Osteocyte (in vitro differentiated cells): ENCODE data around the gene RILP. TPM values are rescaled to one million over a fixed set of nuclear protein-coding genes. Genes with fewer than 3 reads are reported as not detected.

ENCODE experiments used
- DNase-seq: peaks from one replicate; pipeline ENCODE4 v3.0.0; 2021; ENCODE audit warnings: mixed read lengths; ENCODE audit not compliant: unreplicated experiment; ENCODE audit errors: extremely low spot score
- H3K27ac Mint-ChIP-seq: one replicate; pipeline ENCODE4 v1.8.0; 2021; ENCODE audit warnings: mild to moderate bottlenecking, mixed read lengths; ENCODE audit not compliant: unreplicated experiment
- H3K27me3 Mint-ChIP-seq: one replicate; pipeline ENCODE4 v1.8.0; 2021; ENCODE audit warnings: mixed read lengths; ENCODE audit not compliant: unreplicated experiment
- H3K36me3 Mint-ChIP-seq: one replicate; pipeline ENCODE4 v1.8.0; 2021; ENCODE audit warnings: mixed read lengths; ENCODE audit not compliant: unreplicated experiment
- H3K4me1 Mint-ChIP-seq: one replicate; pipeline ENCODE4 v1.8.0; 2021; ENCODE audit warnings: mixed read lengths; ENCODE audit not compliant: unreplicated experiment
- H3K4me3 Mint-ChIP-seq: one replicate; pipeline ENCODE4 v1.8.0; 2021; ENCODE audit warnings: mild to moderate bottlenecking, moderate library complexity, mixed read lengths; ENCODE audit not compliant: unreplicated experiment
- H3K9me3 Mint-ChIP-seq: one replicate; pipeline ENCODE4 v1.8.0; 2021; ENCODE audit warnings: mixed read lengths; ENCODE audit not compliant: unreplicated experiment
- CTCF ChIP-seq: fragments of 200-600 bp; sonication (generic); IDR thresholded peaks from 2 replicates; pipeline ENCODE4 v1.5.0; 2021; ENCODE audit warnings: antibody characterized with exemption, mild to moderate bottlenecking, moderate library complexity
- total RNA-seq: library from RNA; stranded (reverse); gene quantifications from 2 replicates; pipeline ENCODE4 v1.2.1, GENCODE V29; 2021

Gene RILP
- total RNA-seq, 1 donor from 2014 or later: 2.6 TPM

- DNase-seq: no peak
- H3K27me3 Mint-ChIP-seq: no peaks in the 10 kb centered on the region
- peaks cover 7% of the 10 kb centered on the region for H3K4me1 Mint-ChIP-seq
- H3K9me3 Mint-ChIP-seq: no peaks in the 10 kb centered on the region
- H3K27ac Mint-ChIP-seq: no peak overlapping the region
- H3K4me3 Mint-ChIP-seq: no peak overlapping the region
- TF ChIP-seq CTCF: no peak
- H3K36me3 Mint-ChIP-seq: peaks cover 35% of the 10 kb centered on the region
Observed at GRCh38 chr17:1651559-1651844, 1.8 kb upstream of the RILP start.

GRCh38 chr17:1650731-1651558, 1.3 kb upstream of the RILP start:
- no peak overlapping the region for H3K27ac Mint-ChIP-seq
- H3K4me3 Mint-ChIP-seq: no peak overlapping the region
- no peak for TF ChIP-seq CTCF
- H3K27me3 Mint-ChIP-seq: no peaks in the 10 kb centered on the region
- no peaks in the 10 kb centered on the region for H3K9me3 Mint-ChIP-seq
- DNase-seq: no peak
- H3K36me3 Mint-ChIP-seq: peaks cover 29% of the 10 kb centered on the region
- H3K4me1 Mint-ChIP-seq: peaks cover 7% of the 10 kb centered on the region

- DNase-seq: peak; percentile 98
- no peaks in the 10 kb centered on the region for H3K9me3 Mint-ChIP-seq
- peaks cover 11% of the 10 kb centered on the region for H3K4me1 Mint-ChIP-seq
- peaks cover 20% of the 10 kb centered on the region for H3K36me3 Mint-ChIP-seq
- peak; percentile 90 for TF ChIP-seq CTCF
- no peaks in the 10 kb centered on the region for H3K27me3 Mint-ChIP-seq
- peak overlapping the region; percentile 63 for H3K4me3 Mint-ChIP-seq
- H3K27ac Mint-ChIP-seq: peak overlapping the region; percentile 57
Observed at GRCh38 chr17:1648963-1649843, 463 bp downstream of the RILP start.

- no peak for TF ChIP-seq CTCF
- Mint-ChIP-seq H3K27me3 (no peaks in the 10 kb centered on the region), H3K4me3 (peak overlapping the region; percentile 44), H3K9me3 (no peaks in the 10 kb centered on the region), H3K36me3 (peaks cover 13% of the 10 kb centered on the region), H3K27ac (no peak overlapping the region), H3K4me1 (peaks cover 13% of the 10 kb centered on the region)
- DNase-seq: no peak
Observed at GRCh38 chr17:1648173-1648962, 1.3 kb downstream of the RILP start.
